GM21825 (cell line): ENCODE measurements around the gene SPDYE17.
"Not testable (repeated sequence)": the region's sequence is repeated elsewhere in the genome, so short reads cannot be mapped to it uniquely, and the experiment has no call there.

ENCODE experiments used
- ATAC-seq: cut with Tn5 transposase; IDR thresholded peaks from one replicate; pipeline ENCODE4 v1.9.1; 2021; ENCODE audit warnings: mild to moderate bottlenecking, moderate library complexity; ENCODE audit not compliant: unreplicated experiment

The SPDYE17 gene

DNA sequence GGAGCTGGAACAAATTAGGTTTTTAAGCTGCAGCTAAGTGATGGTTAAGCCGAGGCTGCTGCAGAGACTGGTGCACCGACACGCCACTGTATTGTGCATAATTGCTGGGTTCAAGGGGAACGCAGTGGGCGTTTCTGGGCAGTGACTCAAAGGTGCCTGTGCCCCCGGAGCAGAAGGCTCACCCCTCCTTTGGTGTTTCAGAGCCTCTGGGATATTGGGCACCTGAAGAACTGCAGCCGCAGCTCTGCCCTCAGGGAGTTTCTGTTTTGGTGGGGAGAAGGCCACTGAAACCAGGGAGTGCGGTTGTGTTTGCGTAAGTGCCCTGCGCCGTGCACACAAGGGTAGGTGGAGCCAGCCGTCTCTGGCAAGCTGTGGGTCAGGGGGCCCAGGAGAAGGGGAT is 57.8 kb downstream of the SPDYE17 start:
- ATAC-seq = not testable (repeated sequence)

DNA sequence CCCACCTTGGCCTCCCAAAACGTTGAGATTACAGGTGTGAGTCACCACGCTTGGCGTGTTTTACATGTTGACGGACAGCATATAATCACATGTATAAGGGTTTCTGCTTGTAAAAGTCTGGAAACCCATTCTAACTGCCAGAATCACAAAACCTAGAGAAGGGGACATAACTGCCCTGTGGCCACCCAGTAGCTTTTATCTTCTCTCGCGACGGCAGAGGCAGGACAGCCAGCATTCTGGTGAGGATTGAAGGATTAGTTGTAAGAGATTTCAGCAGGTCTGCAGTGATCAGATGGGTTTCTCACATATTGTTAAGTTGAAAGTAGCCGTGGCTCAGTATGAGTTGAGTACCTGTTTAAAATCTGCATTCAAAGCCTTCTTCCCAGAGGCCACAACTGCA is 59.8 kb downstream of the SPDYE17 start:
- not testable (repeated sequence) for ATAC-seq
